GM10266 (cell line): ENCODE measurements around the gene U2SURP.

ENCODE experiments used
- DNase-seq: peaks from one replicate; pipeline ENCODE4 v3.0.0; 2012; ENCODE audit errors: extremely low spot score
- CTCF ChIP-seq: IDR thresholded peaks from 2 replicates; pipeline ENCODE4 v1.5.1; 2012; ENCODE audit warnings: mild to moderate bottlenecking, low read depth; ENCODE audit not compliant: control insufficient read depth, insufficient read depth; ENCODE audit errors: missing control alignments

The U2SURP gene

GRCh38 chr3:142968319-142969025 is 32.9 kb upstream of the U2SURP start:
- DNase-seq: no peak
- TF ChIP-seq CTCF: no peak

GRCh38 chr3:142971431-142971830 is 29.9 kb upstream of the U2SURP start:
- no peak for TF ChIP-seq CTCF
- DNase-seq: no peak

GRCh38 chr3:142972092-142972753 is 29.1 kb upstream of the U2SURP start:
- TF ChIP-seq CTCF: no peak
- DNase-seq: no peak

GRCh38 chr3:142973217-142974009 is 28.0 kb upstream of the U2SURP start:
- no peak for TF ChIP-seq CTCF
- no peak for DNase-seq

GRCh38 chr3:142975316-142975995 is 25.9 kb upstream of the U2SURP start:
- TF ChIP-seq CTCF: no peak
- no peak for DNase-seq

- no peak for TF ChIP-seq CTCF
- no peak for DNase-seq
Observed at GRCh38 chr3:142976621-142977398, 24.6 kb upstream of the U2SURP start.
